ENCODE measurements around the gene PDHX.

DNA sequence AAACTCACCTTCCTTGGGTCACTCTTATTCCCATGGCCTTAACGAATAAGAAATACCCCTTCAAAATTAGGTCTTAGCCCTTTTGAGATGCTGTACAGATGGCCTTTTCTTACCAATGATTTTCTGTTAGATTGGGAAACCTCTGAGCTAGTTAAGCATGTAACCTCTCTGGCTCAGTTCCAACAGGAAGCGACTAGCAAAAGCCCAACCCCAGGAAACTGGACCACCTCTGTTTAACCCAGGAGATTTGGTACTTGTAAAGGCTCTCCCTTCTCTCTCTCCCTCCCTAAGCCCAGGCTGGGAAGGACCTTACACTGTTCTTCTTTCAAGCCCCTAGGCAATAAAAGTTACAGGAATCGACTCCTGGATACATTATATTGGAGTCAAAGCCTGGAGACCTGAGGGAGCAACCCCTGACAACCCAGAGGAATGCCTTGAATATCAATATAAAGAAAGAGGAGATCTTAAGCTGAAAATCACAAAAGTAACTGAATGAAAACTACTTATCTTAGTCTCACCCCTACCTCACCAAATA lies 11.9 kb upstream of the PDHX start:
- TF ChIP-seq, protein P1, sequence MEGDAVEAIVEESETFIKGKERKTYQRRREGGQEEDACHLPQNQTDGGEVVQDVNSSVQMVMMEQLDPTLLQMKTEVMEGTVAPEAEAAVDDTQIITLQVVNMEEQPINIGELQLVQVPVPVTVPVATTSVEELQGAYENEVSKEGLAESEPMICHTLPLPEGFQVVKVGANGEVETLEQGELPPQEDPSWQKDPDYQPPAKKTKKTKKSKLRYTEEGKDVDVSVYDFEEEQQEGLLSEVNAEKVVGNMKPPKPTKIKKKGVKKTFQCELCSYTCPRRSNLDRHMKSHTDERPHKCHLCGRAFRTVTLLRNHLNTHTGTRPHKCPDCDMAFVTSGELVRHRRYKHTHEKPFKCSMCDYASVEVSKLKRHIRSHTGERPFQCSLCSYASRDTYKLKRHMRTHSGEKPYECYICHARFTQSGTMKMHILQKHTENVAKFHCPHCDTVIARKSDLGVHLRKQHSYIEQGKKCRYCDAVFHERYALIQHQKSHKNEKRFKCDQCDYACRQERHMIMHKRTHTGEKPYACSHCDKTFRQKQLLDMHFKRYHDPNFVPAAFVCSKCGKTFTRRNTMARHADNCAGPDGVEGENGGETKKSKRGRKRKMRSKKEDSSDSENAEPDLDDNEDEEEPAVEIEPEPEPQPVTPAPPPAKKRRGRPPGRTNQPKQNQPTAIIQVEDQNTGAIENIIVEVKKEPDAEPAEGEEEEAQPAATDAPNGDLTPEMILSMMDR (IDR thresholded peaks at IDR 0.05; ENCODE audit: borderline replicate concordance, extremely low read depth, low read length, poor library complexity, severe bottlenecking) = no peak
- TF ChIP-seq EZH2 (IDR thresholded peaks at IDR 0.05; ENCODE audit: borderline replicate concordance, low read depth, low read length, severe bottlenecking) = no peak

Measured in DND-41 (cell line).